Hepatocyte (in vitro differentiated cells): Measurements from ENCODE around the gene CACFD1. TPM values are rescaled to one million over a fixed set of nuclear protein-coding genes. Genes with fewer than 3 reads are reported as not detected.

ENCODE experiments used
- DNase-seq: peaks from one replicate; pipeline ENCODE4 v3.0.0-alpha.2; 2016; ENCODE audit warnings: low spot score
- H2AFZ ChIP-seq: fragments of 200-600 bp; sonication (generic); 2 replicates; pipeline ENCODE4 v1.6.0; 2016; ENCODE audit warnings: antibody characterized with exemption, mild to moderate bottlenecking
- H3K27ac ChIP-seq: fragments of 200-600 bp; sonication (generic); 2 replicates; pipeline ENCODE4 v1.5.1; 2016; ENCODE audit warnings: mild to moderate bottlenecking
- H3K27me3 ChIP-seq: fragments of 200-600 bp; sonication (generic); 2 replicates; pipeline ENCODE4 v1.6.1; 2016
- H3K36me3 ChIP-seq: fragments of 200-600 bp; sonication (generic); replicated peaks from 2 replicates; pipeline ENCODE4 v1.5.1; 2016; ENCODE audit warnings: low read depth; ENCODE audit not compliant: insufficient read depth
- H3K4me1 ChIP-seq: fragments of 200-600 bp; sonication (generic); 2 replicates; pipeline ENCODE4 v1.5.1; 2016; ENCODE audit warnings: mild to moderate bottlenecking, moderate library complexity; ENCODE audit not compliant: insufficient read depth
- H3K4me2 ChIP-seq: fragments of 200-600 bp; sonication (generic); 2 replicates; pipeline ENCODE4 v1.6.0; 2016
- H3K4me3 ChIP-seq: fragments of 200-600 bp; sonication (generic); 2 replicates; pipeline ENCODE4 v1.5.1; 2016; ENCODE audit warnings: mild to moderate bottlenecking
- H3K79me2 ChIP-seq: fragments of 200-600 bp; sonication (generic); 2 replicates; pipeline ENCODE4 v1.6.0; 2017; ENCODE audit warnings: mild to moderate bottlenecking
- H3K9me2 ChIP-seq: fragments of 200-600 bp; sonication (generic); replicated peaks from 2 replicates; pipeline ENCODE4 v1.6.0; 2017; ENCODE audit warnings: mild to moderate bottlenecking; ENCODE audit not compliant: insufficient read depth
- H3K9me3 ChIP-seq: fragments of 200-600 bp; sonication (generic); 2 replicates; pipeline ENCODE4 v1.5.1; 2016; ENCODE audit warnings: low read depth, mild to moderate bottlenecking
- H4K20me1 ChIP-seq: fragments of 200-600 bp; sonication (generic); 2 replicates; pipeline ENCODE4 v1.6.0; 2016; ENCODE audit warnings: mild to moderate bottlenecking; ENCODE audit not compliant: insufficient read depth, poor library complexity, severe bottlenecking
- EZH2 ChIP-seq: fragments of 200-600 bp; sonication (generic); IDR thresholded peaks from 2 replicates; pipeline ENCODE4 v1.6.1; 2016; ENCODE audit warnings: antibody characterized with exemption, mild to moderate bottlenecking, borderline replicate concordance
- EZH2phosphoT487 ChIP-seq: fragments of 200-600 bp; sonication (generic); IDR thresholded peaks from one replicate; pipeline ENCODE4 v1.6.1; 2018; ENCODE audit warnings: antibody characterized with exemption, mild to moderate bottlenecking, low read depth, moderate library complexity; ENCODE audit not compliant: unreplicated experiment, severe bottlenecking
- WGBS: methylation state at CpG from one replicate; pipeline ENCODE4 v1.1.6; 2016; ENCODE audit warnings: low lambda C conversion rate; ENCODE audit errors: missing lambda C conversion rate; 5-methylcytosine and 5-hydroxymethylcytosine counted together
- polyA plus RNA-seq: library from polyadenylated mRNA; unstranded; fragments of >200 nt; fragmentation: Nextera tagmentation; extraction: Ambion mirVana; gene quantifications from 2 replicates; pipeline ENCODE4 v1.2.1, GENCODE V29; 2016
- total RNA-seq: library from RNA; depleted of rRNA; stranded (reverse); fragments of >200 nt; gene quantifications from 2 replicates; pipeline ENCODE4 v1.2.3, GENCODE V29; 2014
- TF ChIP-seq, protein P1 (sequence below): fragments of 200-600 bp; sonication (generic); IDR thresholded peaks from 2 replicates; pipeline ENCODE4 v1.5.1; 2016; ENCODE audit warnings: antibody characterized with exemption, mild to moderate bottlenecking; ENCODE audit not compliant: poor library complexity

Gene CACFD1
- total and polyA plus RNA-seq, 2 experiments from 2014 or later: 31.5 to 49.2 TPM

- no peaks in the 10 kb centered on the region for H3K9me3 ChIP-seq
- 93% methylated on average over 19 of the region's 20 CpGs for WGBS
- H3K79me2 ChIP-seq: no peaks in the 10 kb centered on the region
- H3K4me2 ChIP-seq: no peak overlapping the region
- H3K4me1 ChIP-seq: no peaks in the 10 kb centered on the region
- no peak overlapping the region for H2AFZ ChIP-seq
- H3K36me3 ChIP-seq: no peaks in the 10 kb centered on the region
- H3K27me3 ChIP-seq: no peaks in the 10 kb centered on the region
- H3K9me2 ChIP-seq: no peaks in the 10 kb centered on the region
- TF ChIP-seq EZH2phosphoT487: no peak
- TF ChIP-seq, protein P1, sequence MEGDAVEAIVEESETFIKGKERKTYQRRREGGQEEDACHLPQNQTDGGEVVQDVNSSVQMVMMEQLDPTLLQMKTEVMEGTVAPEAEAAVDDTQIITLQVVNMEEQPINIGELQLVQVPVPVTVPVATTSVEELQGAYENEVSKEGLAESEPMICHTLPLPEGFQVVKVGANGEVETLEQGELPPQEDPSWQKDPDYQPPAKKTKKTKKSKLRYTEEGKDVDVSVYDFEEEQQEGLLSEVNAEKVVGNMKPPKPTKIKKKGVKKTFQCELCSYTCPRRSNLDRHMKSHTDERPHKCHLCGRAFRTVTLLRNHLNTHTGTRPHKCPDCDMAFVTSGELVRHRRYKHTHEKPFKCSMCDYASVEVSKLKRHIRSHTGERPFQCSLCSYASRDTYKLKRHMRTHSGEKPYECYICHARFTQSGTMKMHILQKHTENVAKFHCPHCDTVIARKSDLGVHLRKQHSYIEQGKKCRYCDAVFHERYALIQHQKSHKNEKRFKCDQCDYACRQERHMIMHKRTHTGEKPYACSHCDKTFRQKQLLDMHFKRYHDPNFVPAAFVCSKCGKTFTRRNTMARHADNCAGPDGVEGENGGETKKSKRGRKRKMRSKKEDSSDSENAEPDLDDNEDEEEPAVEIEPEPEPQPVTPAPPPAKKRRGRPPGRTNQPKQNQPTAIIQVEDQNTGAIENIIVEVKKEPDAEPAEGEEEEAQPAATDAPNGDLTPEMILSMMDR: peak; percentile 15
- no peak for DNase-seq
- no peak overlapping the region for H3K27ac ChIP-seq
- no peaks in the 10 kb centered on the region for H4K20me1 ChIP-seq
- no peak overlapping the region for H3K4me3 ChIP-seq
Observed at GRCh38 chr9:133437753-133438531, 21.8 kb upstream of the CACFD1 start.

- H3K4me2 ChIP-seq: no peak overlapping the region
- no peaks in the 10 kb centered on the region for H3K27me3 ChIP-seq
- no peaks in the 10 kb centered on the region for H3K9me2 ChIP-seq
- H2AFZ ChIP-seq: no peak overlapping the region
- H4K20me1 ChIP-seq: no peaks in the 10 kb centered on the region
- no peak overlapping the region for H3K4me3 ChIP-seq
- WGBS: 89% methylated on average over 4 of the region's 4 CpGs
- no peaks in the 10 kb centered on the region for H3K79me2 ChIP-seq
- no peak overlapping the region for H3K27ac ChIP-seq
- TF ChIP-seq EZH2phosphoT487 (no peak), EZH2 (no peak)
- TF ChIP-seq, protein P1: no peak
- no peak for DNase-seq
- no peaks in the 10 kb centered on the region for H3K4me1 ChIP-seq
- H3K36me3 ChIP-seq: no peaks in the 10 kb centered on the region
- H3K9me3 ChIP-seq: no peaks in the 10 kb centered on the region
Observed at GRCh38 chr9:133439337-133439736, 20.4 kb upstream of the CACFD1 start.

DNA sequence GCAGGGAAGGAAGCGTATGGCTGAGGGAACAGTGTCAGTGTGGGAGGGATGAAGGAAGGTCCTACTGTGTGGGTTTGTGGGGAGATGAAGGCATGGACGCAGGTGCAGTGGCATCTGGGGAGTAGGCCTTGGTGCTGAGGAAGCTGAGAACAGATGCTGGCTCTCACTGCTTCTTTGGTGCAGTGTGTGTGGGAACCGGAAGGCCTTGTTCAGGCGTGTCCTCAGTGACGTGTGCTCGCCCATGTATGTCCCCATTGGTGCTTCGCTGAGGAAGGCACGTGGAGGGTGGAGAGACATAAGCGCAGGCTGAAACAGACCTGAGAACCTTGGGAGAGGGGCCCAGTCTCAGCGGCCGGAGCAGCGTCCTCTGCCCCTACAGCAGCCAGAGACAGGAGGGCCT is 18.9 kb upstream of the CACFD1 start:
- Histone ChIP-seq H3K9me3 (no peaks in the 10 kb centered on the region), H3K9me2 (no peaks in the 10 kb centered on the region), H4K20me1 (no peaks in the 10 kb centered on the region), H2AFZ (no peak overlapping the region), H3K27me3 (no peaks in the 10 kb centered on the region), H3K4me1 (no peaks in the 10 kb centered on the region), H3K36me3 (no peaks in the 10 kb centered on the region), H3K4me2 (no peak overlapping the region), H3K79me2 (no peaks in the 10 kb centered on the region), H3K27ac (no peak overlapping the region), H3K4me3 (no peak overlapping the region)
- TF ChIP-seq, protein P1: no peak
- no peak for TF ChIP-seq EZH2phosphoT487
- TF ChIP-seq EZH2: no peak
- DNase-seq: no peak
- 93% methylated on average over 12 of the region's 12 CpGs for WGBS
